Inferior parietal cortex (tissue), 1 donor: Measurements from ENCODE around the gene PFKL.
"Not testable (repeated sequence)": the region's sequence is repeated elsewhere in the genome, so short reads cannot be mapped to it uniquely, and the experiment has no call there.

Experiments used
- DNase-seq: peaks from one replicate; pipeline ENCODE4 v3.0.0-alpha.2; 2016; ENCODE audit errors: extremely low spot score

Gene PFKL

DNA sequence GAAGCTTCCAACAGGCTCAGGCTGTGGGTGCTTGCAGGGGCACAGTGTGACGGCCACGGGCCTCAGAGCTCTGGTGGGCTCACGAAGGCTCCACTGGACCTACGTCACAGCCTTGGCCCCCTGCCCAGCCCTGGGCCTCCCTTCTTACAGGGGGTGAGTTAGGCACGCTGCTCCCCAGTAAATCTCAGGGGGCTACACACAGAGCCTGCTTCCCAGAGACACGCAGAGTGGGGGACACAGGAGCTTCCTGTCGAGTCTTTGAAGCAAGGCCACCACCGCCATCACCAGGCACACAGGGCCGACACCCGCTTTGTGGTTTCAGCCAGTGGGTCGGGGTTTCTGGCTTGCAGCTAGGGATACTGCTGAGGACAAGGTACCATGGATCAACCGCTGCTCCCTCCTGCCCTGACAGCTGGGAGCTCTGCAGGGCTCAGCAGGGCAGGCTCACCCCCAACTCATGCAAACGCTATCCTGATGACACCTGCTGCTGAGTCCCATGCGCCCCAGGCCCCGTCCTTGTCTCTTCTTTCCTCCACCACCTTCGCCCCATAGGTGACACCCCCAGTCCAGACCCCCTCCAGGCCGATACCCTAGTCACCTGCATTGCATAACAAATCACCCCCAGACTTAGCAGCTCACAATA is 44.8 kb downstream of the PFKL start:
- no peak for DNase-seq

DNA sequence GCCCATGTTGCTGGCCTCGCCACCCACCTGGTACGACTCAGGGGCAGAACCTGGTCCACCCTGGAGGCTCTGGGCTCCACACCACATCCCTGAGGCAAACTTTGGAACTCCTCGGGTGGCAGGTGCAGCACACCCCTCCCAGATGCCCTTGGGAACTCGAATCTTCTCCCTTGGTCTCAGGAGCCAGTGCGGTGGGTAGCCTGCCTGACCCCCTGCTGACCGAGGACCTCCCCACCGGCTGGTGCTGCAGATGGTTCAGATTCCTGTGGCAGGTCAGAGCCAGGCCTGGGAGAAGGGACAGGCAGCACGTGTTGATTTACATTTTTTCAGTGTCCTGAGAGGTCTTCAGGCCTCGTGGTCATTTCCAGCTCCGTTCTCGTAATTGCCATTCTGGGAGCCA is 45.6 kb downstream of the PFKL start:
- DNase-seq: no peak

DNA sequence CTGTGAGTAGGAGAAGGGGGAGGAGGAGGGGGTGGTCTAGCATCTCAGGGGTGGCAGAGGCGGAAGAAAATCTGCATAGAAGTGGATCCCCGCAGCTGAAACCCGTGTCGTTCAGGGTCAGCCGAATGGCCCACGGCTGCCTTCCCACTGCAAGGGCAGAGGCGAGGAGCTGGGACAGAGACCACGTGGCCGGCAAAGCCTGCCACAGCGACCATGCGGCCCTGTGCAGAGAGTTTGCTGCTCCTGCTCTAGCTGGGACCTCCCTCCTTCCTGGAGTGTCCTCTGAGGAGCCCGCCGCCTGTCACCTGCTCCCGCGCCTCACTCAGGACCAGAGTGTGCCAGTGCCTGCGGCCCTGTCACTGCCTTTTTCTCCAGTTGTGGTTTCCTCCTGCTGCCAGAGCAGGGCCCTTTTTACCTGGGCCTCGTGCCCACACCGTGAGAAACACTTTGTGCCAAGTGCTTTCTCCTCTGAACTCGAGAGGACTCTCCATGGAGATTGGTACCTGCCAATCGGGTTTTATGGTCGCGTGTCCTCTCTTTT is 48.1 kb downstream of the PFKL start:
- DNase-seq: no peak

GRCh38 chr21:44348861-44349260 is 49.0 kb downstream of the PFKL start:
- no peak for DNase-seq

DNA sequence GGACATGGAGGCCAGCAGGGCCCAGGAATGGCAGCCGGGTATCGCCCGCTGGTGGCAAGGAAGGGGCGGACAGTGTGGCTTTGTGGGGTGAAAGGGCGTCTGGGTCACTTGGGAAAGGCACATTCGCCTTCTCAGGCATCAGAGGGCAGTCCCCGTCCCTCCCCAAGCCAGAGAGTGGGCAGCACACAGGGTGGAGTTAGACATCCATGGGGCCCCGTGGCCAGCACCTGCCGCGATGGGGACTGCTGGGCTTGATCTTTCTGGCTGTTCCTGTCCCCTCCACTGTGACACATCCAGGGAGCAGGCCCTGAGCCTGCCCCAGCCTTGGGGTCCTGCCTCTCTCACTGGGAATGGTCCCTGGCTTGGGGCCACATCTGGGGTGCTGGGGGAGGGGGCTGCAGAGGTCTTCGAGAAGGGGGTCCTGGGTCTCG is 49.6 kb downstream of the PFKL start:
- DNase-seq: no peak

GRCh38 chr21:44349847-44350772 is 50.3 kb downstream of the PFKL start:
- no peak for DNase-seq

GRCh38 chr21:44350773-44351481 is 51.1 kb downstream of the PFKL start:
- DNase-seq: peak; percentile 6

- DNase-seq: no peak
Measured at GRCh38 chr21:44351535-44352252, 51.8 kb downstream of the PFKL start.

- no peak for DNase-seq
Measured at GRCh38 chr21:44352253-44352860, 52.5 kb downstream of the PFKL start.

GRCh38 chr21:44353191-44353970 is 53.5 kb downstream of the PFKL start, which contains the start of gene TRPM2:
Gene TRPM2, plus strand, starts transcription at chr21:44353621. Its CDS starts 80 bp downstream, at chr21:44353701.
- peak; percentile 40 for DNase-seq

GRCh38 chr21:44354001-44354405 is 54.1 kb downstream of the PFKL start:
- DNase-seq: no peak

DNA sequence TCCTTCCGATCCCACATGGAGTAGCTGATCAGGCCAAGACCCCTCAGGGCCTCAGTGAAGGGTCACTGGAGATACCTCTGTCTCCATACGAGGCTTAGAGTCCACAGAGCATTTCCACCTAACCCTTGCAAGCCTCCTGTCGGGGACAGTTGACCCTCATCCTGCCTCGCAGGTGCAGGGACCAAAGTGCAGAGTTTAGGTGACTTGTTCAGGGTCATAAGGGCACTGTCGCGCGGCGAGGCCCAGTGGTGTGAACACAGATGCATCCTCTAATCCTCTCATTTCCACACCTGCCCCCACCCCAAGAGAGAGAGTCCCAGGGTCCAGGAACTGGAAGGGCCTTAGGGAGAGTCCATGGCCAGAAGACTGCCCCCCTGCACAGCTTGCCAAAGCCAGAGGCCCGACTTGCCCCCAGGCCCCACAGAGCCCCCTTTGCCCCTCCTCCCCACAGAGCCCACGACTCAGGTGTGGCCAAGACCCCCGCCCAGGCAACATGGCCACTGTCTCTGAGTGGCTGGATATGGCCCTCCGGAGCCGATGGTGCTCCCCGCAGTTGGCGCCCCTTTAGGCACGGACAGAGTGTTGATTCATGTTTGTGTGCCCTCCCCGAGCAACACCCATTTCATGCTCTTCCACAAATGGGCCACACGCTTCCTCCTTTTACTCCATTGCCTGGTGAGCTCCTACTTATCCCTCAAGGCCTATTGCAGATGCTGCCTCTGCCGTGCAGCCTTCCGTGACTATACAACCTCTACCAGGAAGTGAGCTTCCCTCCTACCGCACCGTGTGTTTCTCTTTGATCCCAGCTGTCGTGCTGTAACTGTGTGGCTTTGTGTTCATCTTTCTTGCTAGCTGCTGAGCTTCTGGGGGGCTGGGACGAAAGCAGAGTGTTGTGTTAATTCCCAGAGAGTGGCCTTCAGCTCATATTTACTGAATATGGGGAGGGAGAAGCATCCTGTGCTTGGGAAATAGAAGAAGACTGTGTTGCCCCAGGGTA is 55.2 kb downstream of the PFKL start:
- no peak for DNase-seq

GRCh38 chr21:44356160-44356559 is 56.3 kb downstream of the PFKL start:
- no peak for DNase-seq

DNA sequence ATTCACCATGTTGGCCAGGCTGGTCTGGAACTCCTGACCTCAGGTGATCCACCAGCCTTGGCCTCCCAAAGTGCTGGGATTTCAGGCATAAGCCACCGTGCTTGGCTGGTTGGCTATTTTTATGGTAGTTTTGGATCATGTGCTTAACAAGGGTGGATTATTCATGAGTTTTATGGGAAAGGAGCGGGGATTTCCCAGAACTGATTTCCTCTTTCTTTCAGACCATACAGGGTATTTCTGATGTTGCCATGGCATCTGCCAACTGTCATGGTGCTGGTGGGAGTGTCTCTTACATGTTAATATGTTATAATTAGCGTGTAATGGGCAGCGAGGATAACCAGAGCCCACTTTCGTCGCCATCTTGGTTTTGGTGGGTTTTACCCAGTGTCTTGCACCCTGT is 56.8 kb downstream of the PFKL start:
- no peak for DNase-seq

DNA sequence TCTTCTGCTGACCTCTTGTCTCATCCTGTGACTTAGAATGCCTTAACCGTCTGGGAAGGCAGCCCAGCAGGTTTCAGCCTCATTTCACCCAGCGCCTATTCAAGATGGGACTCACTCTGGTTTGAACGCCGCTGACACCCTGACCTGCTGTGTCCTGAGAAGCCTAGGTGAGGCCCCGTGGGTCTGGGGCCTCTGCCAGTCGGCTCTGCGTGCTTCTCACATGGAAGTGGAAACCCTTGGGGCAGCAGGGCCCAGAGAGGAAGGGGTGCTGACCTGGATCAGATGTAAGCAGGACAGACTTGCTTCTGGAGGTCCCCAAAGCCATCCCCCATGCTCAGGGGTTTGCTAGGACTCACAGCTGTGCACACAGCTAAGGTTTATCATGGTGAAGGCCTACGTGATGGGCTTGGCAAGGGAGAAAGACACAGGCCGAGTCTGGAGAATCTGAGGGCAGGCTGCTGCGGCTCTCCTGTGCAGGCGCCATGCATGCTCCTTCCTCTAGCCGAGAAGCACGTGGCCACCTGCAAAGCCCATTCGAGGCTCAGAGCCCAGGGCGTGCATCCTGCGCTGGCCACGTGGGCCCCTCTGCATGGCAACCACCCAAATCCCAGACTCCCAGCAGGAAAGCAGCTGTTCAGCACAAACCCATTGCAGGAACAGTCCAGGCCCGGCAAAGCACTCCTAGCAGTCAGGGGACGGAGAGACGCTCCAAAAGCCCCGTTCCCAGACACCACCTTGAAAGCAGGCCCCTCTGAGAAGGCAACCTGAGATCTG is 57.4 kb downstream of the PFKL start:
- no peak for DNase-seq

GRCh38 chr21:44359396-44359795 is 59.5 kb downstream of the PFKL start:
- DNase-seq: no peak

DNA sequence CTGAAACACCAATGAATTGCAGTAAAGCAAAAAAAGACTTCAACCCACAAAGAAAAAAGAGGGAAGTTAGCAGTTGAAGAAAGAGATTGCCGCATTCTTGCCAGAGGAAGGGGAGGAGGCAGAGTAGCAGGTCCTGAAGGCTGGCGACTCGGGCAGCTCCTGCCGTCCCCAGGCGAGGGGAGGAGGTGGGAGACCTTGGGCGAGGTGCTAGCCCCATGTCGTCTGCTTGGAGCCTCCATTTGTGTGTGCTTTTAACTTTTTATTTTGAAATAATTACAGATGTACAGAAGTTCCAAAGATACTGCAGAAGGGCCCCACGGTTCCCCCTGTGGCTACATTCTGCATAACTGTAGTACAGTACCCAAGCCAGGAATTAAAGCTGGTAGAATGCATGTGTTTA is 60.3 kb downstream of the PFKL start:
- DNase-seq: no peak

DNA sequence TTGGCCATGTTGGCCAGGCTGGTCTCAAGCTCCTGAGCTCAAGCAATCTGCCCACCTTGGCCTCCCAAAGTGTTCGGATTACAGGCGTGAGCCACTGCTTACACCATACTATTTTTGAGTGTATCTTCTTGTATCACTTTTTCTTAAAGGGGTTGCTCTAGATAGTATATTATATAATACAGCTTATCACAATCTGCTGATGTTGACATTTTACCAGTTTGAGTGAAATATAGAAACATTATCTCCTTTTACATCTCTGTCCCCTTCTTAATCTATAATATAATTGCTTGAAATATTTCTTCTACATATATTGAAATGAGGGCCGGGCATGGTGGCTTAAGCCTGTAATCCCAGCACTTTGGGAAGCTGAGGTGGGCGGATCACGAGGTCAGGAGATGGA is 62.0 kb downstream of the PFKL start:
- DNase-seq: not testable (repeated sequence)
